Lower leg skin (tissue), 4 donors: ENCODE results near the gene ABCF2. TPM values are rescaled to one million over a fixed set of nuclear protein-coding genes. Genes with fewer than 3 reads are reported as not detected.

Source experiments
- DNase-seq, 2 donors: peaks; one replicate each; pipeline ENCODE4 v3.0.0-alpha.2; 2019; ENCODE audit warnings: low spot score in 2 of 2
- H3K4me3 ChIP-seq: fragments of 200-600 bp; sonication (generic); 2 replicates; pipeline ENCODE4 v1.5.1; 2017; ENCODE audit warnings: mild to moderate bottlenecking, low read depth; ENCODE audit not compliant: poor library complexity, severe bottlenecking
- CTCF ChIP-seq, 3 donors: fragments of 450-650 bp; IDR thresholded peaks; one replicate each; pipeline ENCODE4 v1.5.1; 2016; ENCODE audit warnings: antibody characterized with exemption in 3 of 3, mild to moderate bottlenecking in 3 of 3, moderate library complexity in 2 of 3
- POLR2A ChIP-seq, 2 donors: fragments of 450-650 bp; IDR thresholded peaks; one replicate each; pipeline ENCODE4 v1.6.1; 2016 to 2017; ENCODE audit warnings: antibody characterized with exemption in 2 of 2, mild to moderate bottlenecking in 1 of 2, moderate library complexity in 1 of 2
- WGBS, 2 donors: methylation state at CpG; one replicate each; pipeline ENCODE4 v1.1.5; 2018; 5-methylcytosine and 5-hydroxymethylcytosine counted together
- intact Hi-C: fragments of 100-400 bp; cut with DNase I; formaldehyde crosslinking; loops from one replicate; pipeline ENCODE4 v1.15.0; 2023; ENCODE audit warnings: low total_unique reads
- total RNA-seq, 4 donors: library from RNA; depleted of rRNA; stranded (reverse); fragments of >200 nt; gene quantifications; one replicate each; pipeline ENCODE4 v1.1.0, GENCODE V29; 2016

Gene ABCF2
- total RNA-seq, 4 donors from 2014 or later = 16.4 to 267 (median 29.1) TPM

GRCh38 chr7:151238190-151238810, 11.3 kb upstream of the ABCF2 start:
- no peak for TF ChIP-seq POLR2A (IDR thresholded peaks at IDR 0.05)
- TF ChIP-seq CTCF (IDR thresholded peaks at IDR 0.05) = no peak
- WGBS, 2 donors = 65 to 82% methylated on average over 16 to 17 of the region's 17 CpGs

GRCh38 chr7:151237244-151238189, 10.5 kb upstream of the ABCF2 start:
- no peak overlapping the region for H3K4me3 ChIP-seq
- WGBS, 2 donors = 89% methylated on average over 40 to 44 of the region's 44 CpGs
- DNase-seq = peak in 1 of 2 donors; percentile 83
- TF ChIP-seq POLR2A (IDR thresholded peaks at IDR 0.05) (no peak), CTCF (IDR thresholded peaks at IDR 0.05) (no peak)
- intact Hi-C loops = no loop called here

More at GRCh38 chr7:151238190-151238810, 11.3 kb upstream of the ABCF2 start:
- DNase-seq = peak in 1 of 2 donors; percentile 79
- no peak overlapping the region for H3K4me3 ChIP-seq
- intact Hi-C loops = no loop called here

GRCh38 chr7:151236406-151236805, 9.4 kb upstream of the ABCF2 start:
- no peak for TF ChIP-seq CTCF (IDR thresholded peaks at IDR 0.05)
- no peak for TF ChIP-seq POLR2A (IDR thresholded peaks at IDR 0.05)
- H3K4me3 ChIP-seq = no peak overlapping the region
- intact Hi-C loops = no loop called here
- DNase-seq = no peak
- WGBS, 2 donors = 91 to 93% methylated on average over 13 of the region's 13 CpGs

GRCh38 chr7:151235091-151235787, 8.2 kb upstream of the ABCF2 start:
- H3K4me3 ChIP-seq = no peak overlapping the region
- DNase-seq = no peak
- intact Hi-C loops = no loop called here
- TF ChIP-seq CTCF (IDR thresholded peaks at IDR 0.05) (no peak), POLR2A (IDR thresholded peaks at IDR 0.05) (no peak)
- 82 to 87% methylated on average over 24 to 28 of the region's 28 CpGs for WGBS, 2 donors

GRCh38 chr7:151233804-151234203, 6.8 kb upstream of the ABCF2 start:
- peak in 1 of 2 donors; percentile 79 for DNase-seq
- WGBS, 2 donors = 72 to 73% methylated on average over 8 to 9 of the region's 9 CpGs
- no peak overlapping the region for H3K4me3 ChIP-seq
- intact Hi-C loops = no loop called here
- TF ChIP-seq POLR2A (IDR thresholded peaks at IDR 0.05) (no peak), CTCF (IDR thresholded peaks at IDR 0.05) (no peak)
